ENCODE results near the gene BTBD18. TPM values are rescaled to one million over a fixed set of nuclear protein-coding genes. Genes with fewer than 3 reads are reported as not detected.
A peak's percentile ranks its signal among the peaks of the same experiment; 100 is the strongest.
"Not testable (repeated sequence)": the region's sequence is repeated elsewhere in the genome, so short reads cannot be mapped to it uniquely, and the experiment has no call there.

Gene BTBD18
- total RNA-seq, 6 experiments from 2014 or later = not detected

DNA sequence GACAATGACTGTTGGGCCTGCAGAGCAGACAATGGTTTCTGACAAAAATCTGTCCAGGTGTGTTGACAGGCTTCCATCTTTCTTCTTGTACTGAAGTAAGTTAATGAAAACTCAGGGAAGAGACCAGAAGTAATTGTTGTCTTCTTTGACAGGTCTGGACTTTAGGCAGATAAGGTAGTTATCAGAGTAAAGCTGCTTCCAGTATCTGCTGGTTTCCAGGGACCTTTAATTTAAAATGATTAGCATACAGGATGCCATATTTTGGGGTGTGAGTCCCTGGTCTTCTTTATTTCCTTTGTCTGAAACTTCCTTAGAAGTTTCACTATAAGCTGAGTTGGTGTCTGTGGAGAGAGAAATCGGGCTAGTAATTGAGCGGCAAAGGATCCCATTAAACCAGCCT, 37.8 kb downstream of the BTBD18 start:
- Mint-ChIP-seq H3K4me1 (ENCODE audit: low read depth) (peaks cover 32% of the 10 kb centered on the region), H3K27ac (peak overlapping the region; percentile 91; the same call in 1 of the 2 replicates), H3K36me3 (ENCODE audit: low read depth) (peaks cover 10% of the 10 kb centered on the region; the same call in 1 of the 2 replicates), H3K4me3 (peak overlapping the region; percentile 99), H3K27me3 (ENCODE audit: insufficient read depth) (peaks cover 3% of the 10 kb centered on the region), H3K9me3 (no peaks in the 10 kb centered on the region)
- no peak for TF ChIP-seq CTCF (IDR thresholded peaks at IDR 0.05)
- DNase-seq = no peak

- Mint-ChIP-seq H3K9me3 (no peaks in the 10 kb centered on the region), H3K36me3 (ENCODE audit: low read depth) (peaks cover 14% of the 10 kb centered on the region), H3K27me3 (ENCODE audit: insufficient read depth) (peaks cover 3% of the 10 kb centered on the region), H3K27ac (peak within 1 kb of the TSS; percentile 91), H3K4me1 (ENCODE audit: low read depth) (peaks cover 41% of the 10 kb centered on the region), H3K4me3 (peak within 1 kb of the TSS; percentile 99)
- TF ChIP-seq CTCF (IDR thresholded peaks at IDR 0.05) = no peak
- peak; percentile 100 for DNase-seq
These were observed 39.1 kb downstream of the BTBD18 start, which contains the start of gene TMX2 for GRCh38 chr11:57712256-57713150. TMX2 (plus strand) TSS chr11:57712593; CDS start chr11:57712619, 26 bp downstream.

DNA sequence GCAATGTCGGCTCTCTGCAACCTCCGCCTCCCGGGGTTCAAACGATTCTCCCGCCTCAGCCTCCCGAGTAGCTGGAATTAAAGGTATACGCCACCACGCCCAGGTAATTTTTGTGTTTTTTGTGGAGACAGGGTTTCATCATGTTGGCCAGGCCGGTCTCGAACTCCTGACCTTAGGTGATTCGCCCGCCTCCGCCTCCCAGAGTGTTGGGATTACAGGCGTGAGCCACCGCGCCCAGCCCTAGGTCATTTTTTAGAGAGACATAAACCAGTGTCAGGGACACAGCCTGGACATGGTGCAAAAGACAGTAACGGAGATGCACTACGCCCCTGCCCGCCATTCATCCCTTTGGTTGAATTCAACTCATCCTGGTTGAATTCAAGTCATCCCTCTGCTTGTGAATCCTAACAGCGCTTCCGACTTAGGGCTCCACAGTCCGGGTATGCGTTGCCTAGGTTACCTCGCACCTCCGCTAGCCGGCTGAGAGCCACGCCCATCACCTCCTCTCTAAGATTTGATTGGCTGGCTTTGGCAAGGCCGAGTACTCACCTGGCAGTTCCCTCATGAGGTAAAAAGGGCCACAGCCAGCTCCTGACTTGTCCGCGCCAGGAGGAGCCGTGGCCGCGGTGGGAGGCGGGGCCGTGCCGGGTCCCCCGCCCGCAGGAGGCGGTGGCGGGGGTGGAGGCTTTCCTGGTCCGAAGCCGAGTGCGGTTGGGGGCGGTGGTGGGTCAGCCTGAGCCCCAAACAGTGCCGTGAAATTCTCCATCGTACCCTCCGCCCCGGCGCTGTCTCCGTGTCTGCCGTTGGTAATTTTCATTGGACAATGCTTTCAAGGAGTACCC, 40.0 kb downstream of the BTBD18 start, which contains the start of gene MED19:
TSS of gene MED19 (minus strand) at position 802 of the 842 bp plus-strand sequence. CDS start at position 766, 36 bp downstream.
- Mint-ChIP-seq H3K27ac (peak within 1 kb of the TSS; percentile 91), H3K4me1 (ENCODE audit: low read depth) (peaks cover 41% of the 10 kb centered on the region), H3K27me3 (ENCODE audit: insufficient read depth) (peaks cover 3% of the 10 kb centered on the region), H3K4me3 (peak within 1 kb of the TSS; percentile 99), H3K36me3 (ENCODE audit: low read depth) (peaks cover 14% of the 10 kb centered on the region), H3K9me3 (no peaks in the 10 kb centered on the region)
- DNase-seq = peak; percentile 73
- no peak for TF ChIP-seq CTCF (IDR thresholded peaks at IDR 0.05)

GRCh38 chr11:57709802-57710367, 41.7 kb downstream of the BTBD18 start:
- Mint-ChIP-seq H3K4me3 (peak overlapping the region; percentile 99; the same call in 1 of the 2 replicates), H3K4me1 (ENCODE audit: low read depth) (peaks cover 41% of the 10 kb centered on the region), H3K9me3 (no peaks in the 10 kb centered on the region), H3K27me3 (ENCODE audit: insufficient read depth) (peaks cover 3% of the 10 kb centered on the region), H3K36me3 (ENCODE audit: low read depth) (peaks cover 16% of the 10 kb centered on the region), H3K27ac (no peak overlapping the region; the same call in 1 of the 2 replicates)
- no peak for TF ChIP-seq CTCF (IDR thresholded peaks at IDR 0.05)
- DNase-seq = no peak

DNA sequence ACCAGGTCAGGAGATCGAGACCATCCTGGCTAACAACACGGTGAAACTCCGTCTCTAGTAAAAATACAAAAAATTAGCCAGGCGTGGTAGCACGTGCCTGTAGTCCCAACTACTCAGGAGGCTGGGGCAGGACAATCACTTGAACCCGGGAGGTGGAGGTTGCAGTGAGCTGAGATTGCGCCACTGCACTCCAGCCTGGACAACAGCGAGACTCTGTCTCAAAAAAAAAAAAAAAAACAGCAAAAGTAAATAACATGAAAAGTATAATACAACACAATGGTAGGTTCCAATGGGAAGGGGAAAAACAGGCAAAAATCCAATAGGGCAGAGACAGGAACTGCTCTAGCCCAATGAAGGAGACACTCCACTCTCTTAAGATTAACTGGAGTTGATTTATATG, 46.2 kb downstream of the BTBD18 start:
- peaks cover 19% of the 10 kb centered on the region for H3K4me1 Mint-ChIP-seq (ENCODE audit: low read depth)
- not testable (repeated sequence) for H3K9me3 Mint-ChIP-seq; H3K4me3 Mint-ChIP-seq; H3K27ac Mint-ChIP-seq; DNase-seq; H3K27me3 Mint-ChIP-seq (ENCODE audit: insufficient read depth)
- peaks cover 25% of the 10 kb centered on the region for H3K36me3 Mint-ChIP-seq (ENCODE audit: low read depth)

All from HFFc6 (cell line).